Lower lobe of right lung (tissue), 2 donors: Measurements from ENCODE around the gene LRP5. TPM values are rescaled to one million over a fixed set of nuclear protein-coding genes. Genes with fewer than 3 reads are reported as not detected.

Source experiments
- ATAC-seq, 2 donors: fragments of 200-7000 bp; cut with Tn5 transposase; one replicate each; pipeline ENCODE4 v1.9.1; 2020 to 2022; ENCODE audit warnings: mild to moderate bottlenecking in 2 of 2, moderate library complexity in 2 of 2
- DNase-seq: peaks from one replicate; pipeline ENCODE4 v3.0.0-alpha.2; 2020
- H3K27ac ChIP-seq: fragments of 200-600 bp; one replicate; pipeline ENCODE4 v1.8.0; 2022
- H3K27me3 ChIP-seq: fragments of 200-600 bp; one replicate; pipeline ENCODE4 v1.8.0; 2022; ENCODE audit warnings: low read depth
- H3K36me3 ChIP-seq: fragments of 200-600 bp; one replicate; pipeline ENCODE4 v1.8.0; 2022; ENCODE audit warnings: mild to moderate bottlenecking
- H3K4me1 ChIP-seq: fragments of 200-600 bp; one replicate; pipeline ENCODE4 v1.8.0; 2022
- H3K4me3 ChIP-seq: fragments of 200-600 bp; one replicate; pipeline ENCODE4 v1.8.0; 2022; ENCODE audit warnings: mild to moderate bottlenecking
- H3K9me3 ChIP-seq: fragments of 200-600 bp; one replicate; pipeline ENCODE4 v1.8.0; 2022
- CTCF ChIP-seq: fragments of 200-600 bp; IDR thresholded peaks from one replicate; pipeline ENCODE4 v1.8.0; 2022; ENCODE audit warnings: antibody characterized with exemption, mild to moderate bottlenecking
- intact Hi-C: fragments of 100-400 bp; cut with DNase I; formaldehyde crosslinking; loops from one replicate; pipeline ENCODE4 v1.11.0; 2022
- total RNA-seq: library from RNA; stranded (reverse); fragmentation: NEBNext Ultra II Directional; extraction: Animal tissue kit (Norgen Biotek cat#: 25700); gene quantifications from one replicate; pipeline ENCODE4 v1.2.1, GENCODE V29; 2021
- donor health status: DM: no; HTN: yes; CAD: no; lungs with severe emphysema.

LRP5 gene
- total RNA-seq, 1 donor from 2014 or later: 66.1 TPM

GRCh38 chr11:68300076-68300830 is 12.1 kb upstream of the LRP5 start:
- DNase-seq (no peak), ATAC-seq (no peak)
- Histone ChIP-seq H3K9me3 (no peaks in the 10 kb centered on the region), H3K27me3 (no peaks in the 10 kb centered on the region), H3K27ac (no peak overlapping the region), H3K36me3 (no peaks in the 10 kb centered on the region), H3K4me3 (no peak overlapping the region), H3K4me1 (peaks cover 24% of the 10 kb centered on the region)
- no peak for TF ChIP-seq CTCF
- intact Hi-C loops: no loop called here

GRCh38 chr11:68302256-68302655 is 10.1 kb upstream of the LRP5 start:
- peaks cover 22% of the 10 kb centered on the region for H3K4me1 ChIP-seq
- H3K36me3 ChIP-seq: no peaks in the 10 kb centered on the region
- no peak for TF ChIP-seq CTCF
- H3K27me3 ChIP-seq: no peaks in the 10 kb centered on the region
- H3K27ac ChIP-seq: no peak overlapping the region
- ATAC-seq (no peak), DNase-seq (no peak)
- H3K9me3 ChIP-seq: no peaks in the 10 kb centered on the region
- intact Hi-C loops: no loop called here
- no peak overlapping the region for H3K4me3 ChIP-seq

- H3K27ac ChIP-seq: no peak overlapping the region
- intact Hi-C loops: no loop called here
These were observed 9.7 kb upstream of the LRP5 start for GRCh38 chr11:68302670-68303069.

GRCh38 chr11:68303083-68303482 is 9.3 kb upstream of the LRP5 start:
- H3K27me3 ChIP-seq: no peaks in the 10 kb centered on the region
- H3K4me1 ChIP-seq: peaks cover 13% of the 10 kb centered on the region
- intact Hi-C loops: no loop called here
- no peak overlapping the region for H3K4me3 ChIP-seq
- ATAC-seq (peak in 1 of 2 donors; percentile 7), DNase-seq (no peak)
- TF ChIP-seq CTCF: no peak
- H3K9me3 ChIP-seq: no peaks in the 10 kb centered on the region
- no peak overlapping the region for H3K27ac ChIP-seq
- H3K36me3 ChIP-seq: no peaks in the 10 kb centered on the region

More at GRCh38 chr11:68302670-68303069, 9.7 kb upstream of the LRP5 start:
- Histone ChIP-seq H3K36me3 (no peaks in the 10 kb centered on the region), H3K4me3 (no peak overlapping the region), H3K4me1 (peaks cover 17% of the 10 kb centered on the region), H3K27me3 (no peaks in the 10 kb centered on the region), H3K9me3 (no peaks in the 10 kb centered on the region)
- DNase-seq: peak; percentile 42
- ATAC-seq: no peak
- no peak for TF ChIP-seq CTCF

GRCh38 chr11:68303982-68304780 is 8.2 kb upstream of the LRP5 start:
- no peak for TF ChIP-seq CTCF
- H3K4me1 ChIP-seq: peaks cover 7% of the 10 kb centered on the region
- intact Hi-C loops: no loop called here
- H3K9me3 ChIP-seq: no peaks in the 10 kb centered on the region
- no peak overlapping the region for H3K27ac ChIP-seq
- no peaks in the 10 kb centered on the region for H3K27me3 ChIP-seq
- no peak overlapping the region for H3K4me3 ChIP-seq
- ATAC-seq: no peak
- H3K36me3 ChIP-seq: no peaks in the 10 kb centered on the region
- DNase-seq: no peak
